HG03354 (cell line): ENCODE measurements around the gene SRGN.
"Not testable (repeated sequence)": the region's sequence is repeated elsewhere in the genome, so short reads cannot be mapped to it uniquely, and the experiment has no call there.

ENCODE experiments used
- ATAC-seq: cut with Tn5 transposase; IDR thresholded peaks from one replicate; pipeline ENCODE4 v1.9.1; 2021; ENCODE audit warnings: mild to moderate bottlenecking; ENCODE audit not compliant: unreplicated experiment, poor library complexity, severe bottlenecking

Gene SRGN

GRCh38 chr10:69123747-69124562 is 36.1 kb downstream of the SRGN start, which contains the start of gene VPS26A:
Gene VPS26A (plus strand): TSS chr10:69124178. CDS start chr10:69124278, 100 bp downstream.
- ATAC-seq = peak; percentile 85

GRCh38 chr10:69124563-69125268 is 36.8 kb downstream of the SRGN start:
- ATAC-seq = peak; percentile 30

GRCh38 chr10:69125554-69125953 is 37.7 kb downstream of the SRGN start:
- ATAC-seq = no peak

- ATAC-seq = no peak
Observed at GRCh38 chr10:69130251-69130650, 42.3 kb downstream of the SRGN start.

- no peak for ATAC-seq
Observed at GRCh38 chr10:69139961-69140360, 52.1 kb downstream of the SRGN start.

GRCh38 chr10:69141304-69141703 is 53.4 kb downstream of the SRGN start:
- no peak for ATAC-seq

- ATAC-seq = not testable (repeated sequence)
Observed at GRCh38 chr10:69142074-69142473, 54.2 kb downstream of the SRGN start.

GRCh38 chr10:69142983-69143382 is 55.1 kb downstream of the SRGN start:
- no peak for ATAC-seq

GRCh38 chr10:69145329-69145728 is 57.4 kb downstream of the SRGN start:
- no peak for ATAC-seq

- no peak for ATAC-seq
Observed at GRCh38 chr10:69145864-69146263, 58.0 kb downstream of the SRGN start.

- no peak for ATAC-seq
Observed at GRCh38 chr10:69146759-69147158, 58.9 kb downstream of the SRGN start.

GRCh38 chr10:69151984-69152383 is 64.1 kb downstream of the SRGN start:
- no peak for ATAC-seq

GRCh38 chr10:69153227-69153626 is 65.3 kb downstream of the SRGN start:
- ATAC-seq = no peak
